Endothelial cell of hepatic sinusoid (primary cell): ENCODE measurements around the gene DUSP16.
"Not testable (repeated sequence)": the region's sequence is repeated elsewhere in the genome, so short reads cannot be mapped to it uniquely, and the experiment has no call there.

Experiments
- in situ Hi-C: cut with HindIII; loops from 2 replicates; pipeline ENCODE4 v1.10.0; 2017; ENCODE audit warnings: low sequenced_read_pairs

DUSP16 gene

GRCh38 chr12:12474471-12474928 lies 88.2 kb downstream of the DUSP16 start:
- in situ Hi-C loops = no loop called here

GRCh38 chr12:12473223-12473622 lies 89.4 kb downstream of the DUSP16 start:
- in situ Hi-C loops = no loop called here

DNA sequence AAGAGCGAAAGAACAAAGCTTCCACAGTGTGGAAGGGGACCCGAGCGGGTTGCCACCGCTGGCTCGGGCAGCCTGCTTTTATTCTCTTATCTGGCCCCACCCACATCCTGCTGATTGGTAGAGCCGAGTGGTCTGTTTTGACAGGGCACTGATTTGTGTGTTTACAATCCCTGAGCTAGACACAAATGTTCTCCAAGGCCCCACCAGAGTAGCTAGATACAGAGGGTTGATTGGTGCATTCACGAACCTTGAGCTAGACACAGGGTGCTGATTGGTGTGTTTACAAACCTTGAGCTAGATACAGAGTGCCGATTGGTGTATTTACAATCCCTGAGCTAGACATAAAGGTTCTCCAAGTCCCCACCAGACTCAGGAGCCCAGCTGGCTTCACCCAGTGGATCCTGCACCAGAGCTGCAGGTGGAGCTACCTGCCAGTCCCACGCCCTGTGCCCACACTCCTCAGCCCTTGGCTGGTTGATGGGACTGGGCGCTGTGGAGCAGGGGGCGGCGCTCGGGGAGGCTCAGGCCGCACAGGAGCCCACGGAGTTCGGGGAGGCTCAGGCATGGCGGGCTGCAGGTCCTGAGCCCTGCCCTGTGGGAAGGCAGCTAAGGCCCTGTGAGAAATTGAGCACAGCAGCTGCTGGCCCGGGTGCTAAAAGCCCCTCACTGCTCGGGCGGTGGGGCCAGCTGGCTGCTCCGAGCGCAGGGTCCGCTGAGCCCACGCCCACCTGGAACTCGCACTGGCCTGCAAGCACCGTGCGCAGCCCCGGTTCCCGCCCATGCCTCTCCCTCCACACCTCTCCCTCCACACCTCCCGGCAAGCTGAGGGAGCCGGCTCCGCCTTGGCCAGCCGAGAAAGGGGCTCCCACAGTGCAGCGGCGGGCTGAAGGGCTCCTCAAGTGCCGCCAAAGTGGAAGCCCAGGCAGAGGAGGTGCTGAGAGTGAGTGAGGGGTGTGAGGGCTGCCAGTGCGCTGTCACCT lies 90.4 kb downstream of the DUSP16 start:
- in situ Hi-C loops = not testable (repeated sequence)

DNA sequence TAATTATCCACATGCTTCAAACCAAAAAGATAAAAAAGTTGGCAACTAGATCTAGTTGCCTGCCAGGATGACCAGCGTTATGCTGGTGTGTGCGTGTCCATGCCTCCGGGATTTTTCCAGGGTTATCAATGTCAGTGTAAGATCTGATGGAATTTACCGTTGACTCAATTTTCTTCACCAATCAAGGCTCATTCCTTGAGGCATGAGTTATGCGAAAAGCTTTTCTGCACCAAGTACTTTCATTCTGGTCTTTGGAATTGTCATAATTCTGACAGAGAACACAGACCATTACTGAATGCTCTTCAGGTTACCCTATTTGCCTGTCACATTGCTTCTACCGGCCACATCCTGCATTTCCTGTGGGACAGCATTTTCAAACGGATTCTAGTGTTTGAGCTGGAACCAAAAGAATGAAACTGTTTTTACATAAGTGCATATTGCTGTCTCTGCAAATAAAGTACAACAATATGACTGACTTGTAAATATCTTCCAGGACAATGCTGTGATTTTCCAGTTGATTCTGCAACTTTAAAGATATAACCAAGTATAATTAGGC lies 91.8 kb downstream of the DUSP16 start:
- in situ Hi-C loops = no loop called here

DNA sequence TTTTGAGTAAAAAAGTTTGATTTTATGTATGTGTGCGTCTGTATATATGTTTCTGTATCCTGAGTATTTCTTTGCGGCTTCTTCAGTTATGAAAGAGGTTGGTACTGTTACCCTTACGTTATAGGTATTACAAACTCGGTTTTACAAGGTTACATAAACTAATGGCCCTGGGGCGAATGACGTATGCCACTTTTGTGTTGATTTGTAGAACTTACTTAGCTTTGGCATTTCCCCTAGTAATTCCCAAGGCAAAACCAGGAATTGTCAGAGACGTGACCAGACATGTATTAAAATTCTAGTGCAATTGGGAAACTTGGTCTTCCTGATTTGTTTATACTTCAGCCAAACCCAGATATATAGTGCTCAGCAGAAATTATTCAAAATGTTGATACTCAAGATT lies 93.3 kb downstream of the DUSP16 start:
- in situ Hi-C loops = no loop called here

GRCh38 chr12:12468575-12468974 lies 94.1 kb downstream of the DUSP16 start:
- in situ Hi-C loops = no loop called here

GRCh38 chr12:12467688-12468261 lies 94.9 kb downstream of the DUSP16 start:
- in situ Hi-C loops = no loop called here

- in situ Hi-C loops = no loop called here
These were observed 95.4 kb downstream of the DUSP16 start for GRCh38 chr12:12467264-12467663.

GRCh38 chr12:12466157-12466556 lies 96.5 kb downstream of the DUSP16 start:
- in situ Hi-C loops = no loop called here

- in situ Hi-C loops = no loop called here
These were observed 97.1 kb downstream of the DUSP16 start for GRCh38 chr12:12465522-12465921.

GRCh38 chr12:12461923-12462315 lies 100.7 kb downstream of the DUSP16 start:
- in situ Hi-C loops = no loop called here

DNA sequence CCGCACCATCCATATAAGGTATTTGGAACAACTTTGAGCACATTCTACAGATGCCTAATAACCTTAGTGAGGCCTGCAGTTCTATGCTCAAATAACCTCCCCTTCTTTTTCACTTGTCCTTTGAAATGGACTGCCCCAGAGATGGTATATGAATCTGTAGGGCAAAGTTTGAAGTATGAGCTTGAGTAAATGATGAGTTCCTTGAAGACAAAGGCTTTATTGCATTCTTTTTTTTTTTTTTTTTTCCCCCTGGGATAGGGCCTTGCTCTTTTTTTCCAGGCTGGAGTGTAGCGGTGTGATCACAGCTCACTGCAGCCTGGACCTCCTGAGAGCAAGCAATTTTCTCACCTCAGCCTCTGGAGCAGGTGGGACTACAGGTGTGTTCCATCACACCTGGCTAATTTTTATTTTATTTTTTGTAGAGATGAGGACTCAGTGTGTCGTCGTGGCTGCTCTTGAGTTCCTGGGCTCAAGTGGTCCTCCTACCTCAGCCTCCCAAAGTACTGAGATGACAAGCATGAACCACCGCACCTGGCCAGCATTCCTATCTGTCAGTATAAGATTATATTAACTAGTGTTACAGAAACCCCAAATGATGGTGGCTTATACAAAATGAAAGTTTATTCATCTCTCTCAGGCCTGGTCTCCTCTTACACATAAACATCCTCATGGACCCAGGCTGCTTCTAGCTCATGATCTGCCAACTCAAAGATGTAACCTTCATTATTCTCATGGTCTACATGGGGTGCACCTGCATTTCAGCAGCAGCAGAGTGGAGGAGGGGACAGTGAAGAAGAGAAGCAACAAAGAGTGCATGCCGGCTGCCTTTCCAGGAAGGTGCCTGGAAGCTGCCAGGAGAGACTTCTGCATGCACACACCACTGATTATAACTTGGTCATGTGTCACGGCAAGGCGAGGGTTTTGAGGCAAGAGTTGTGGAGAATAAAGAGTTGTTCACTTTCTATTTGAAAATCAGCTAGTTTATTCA lies 101.4 kb downstream of the DUSP16 start:
- in situ Hi-C loops = no loop called here

- in situ Hi-C loops = loop anchor here (5.0 kb wide), 1 partner anchor 101 kb away; no protein-coding TSS in a partner anchor
These were observed 106.0 kb downstream of the DUSP16 start for GRCh38 chr12:12456637-12457036.

DNA sequence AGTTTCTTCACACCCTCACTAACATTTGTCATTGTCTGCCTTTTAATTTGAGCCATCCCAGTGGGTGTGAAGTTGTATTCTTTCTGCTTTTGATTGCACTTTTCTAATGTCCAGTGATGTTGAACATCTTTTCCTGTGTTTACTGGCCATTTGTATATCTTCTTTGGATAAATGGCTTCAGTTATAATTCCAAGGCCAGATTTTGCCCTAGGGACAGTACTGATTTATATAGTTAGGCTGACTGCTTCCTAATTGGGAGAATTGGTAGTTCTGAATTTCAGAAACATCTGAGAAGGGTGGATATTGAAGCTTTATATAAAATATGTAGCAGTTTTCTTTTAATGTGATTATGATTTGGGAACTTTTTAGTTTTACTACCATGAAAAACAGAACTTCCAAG lies 108.3 kb downstream of the DUSP16 start:
- in situ Hi-C loops = no loop called here

GRCh38 chr12:12453635-12454034 lies 109.0 kb downstream of the DUSP16 start:
- in situ Hi-C loops = no loop called here

DNA sequence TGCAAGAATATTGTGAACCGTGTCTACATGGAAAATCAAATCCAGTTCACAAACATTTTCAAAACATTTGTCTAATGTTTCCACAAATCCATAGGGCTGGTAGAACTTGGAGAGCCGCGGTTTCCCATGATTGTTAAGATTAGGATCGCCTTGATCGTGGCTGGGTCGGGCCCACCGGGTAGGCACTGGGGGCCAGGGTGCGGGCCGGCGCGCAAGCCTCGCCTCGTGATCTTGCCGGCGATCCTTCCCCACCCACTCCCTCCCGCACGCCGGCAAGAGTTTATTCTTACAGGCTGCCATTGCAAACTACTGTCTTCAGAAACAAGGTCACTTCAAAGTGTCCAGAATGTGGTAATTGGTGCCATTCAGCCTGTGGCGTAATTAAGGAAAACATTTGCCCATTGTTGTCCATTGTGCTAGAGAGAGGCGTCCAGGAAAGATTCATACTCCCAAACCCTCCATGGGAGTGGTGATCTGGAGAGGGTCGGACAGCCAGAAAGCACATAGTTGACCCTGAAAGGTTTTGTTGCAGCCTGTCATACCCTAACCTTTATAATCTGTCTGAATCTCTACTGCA lies 110.2 kb downstream of the DUSP16 start:
- in situ Hi-C loops = no loop called here

GRCh38 chr12:12451098-12451497 lies 111.6 kb downstream of the DUSP16 start:
- in situ Hi-C loops = no loop called here

- in situ Hi-C loops = no loop called here
These were observed 112.6 kb downstream of the DUSP16 start for GRCh38 chr12:12450043-12450471.

- in situ Hi-C loops = no loop called here
These were observed 113.1 kb downstream of the DUSP16 start for GRCh38 chr12:12449533-12450025.

- in situ Hi-C loops = no loop called here
These were observed 114.8 kb downstream of the DUSP16 start for GRCh38 chr12:12447837-12448236.
